GM12892 (cell line): Measurements from ENCODE around the gene HBG2.

Experiments
- POLR2A ChIP-seq: IDR thresholded peaks from 2 replicates; pipeline ENCODE4 v1.6.1; 2011; ENCODE audit warnings: low read depth, low read length, control low read depth
- POLR2AphosphoS5 ChIP-seq: IDR thresholded peaks from 2 replicates; pipeline ENCODE4 v1.6.1; 2011; ENCODE audit warnings: low read depth, low read length, control low read depth
- TAF1 ChIP-seq: IDR thresholded peaks from 2 replicates; pipeline ENCODE4 v1.6.1; 2011; ENCODE audit warnings: low read depth, mild to moderate bottlenecking, control low read depth, low read length, borderline replicate concordance

DNA sequence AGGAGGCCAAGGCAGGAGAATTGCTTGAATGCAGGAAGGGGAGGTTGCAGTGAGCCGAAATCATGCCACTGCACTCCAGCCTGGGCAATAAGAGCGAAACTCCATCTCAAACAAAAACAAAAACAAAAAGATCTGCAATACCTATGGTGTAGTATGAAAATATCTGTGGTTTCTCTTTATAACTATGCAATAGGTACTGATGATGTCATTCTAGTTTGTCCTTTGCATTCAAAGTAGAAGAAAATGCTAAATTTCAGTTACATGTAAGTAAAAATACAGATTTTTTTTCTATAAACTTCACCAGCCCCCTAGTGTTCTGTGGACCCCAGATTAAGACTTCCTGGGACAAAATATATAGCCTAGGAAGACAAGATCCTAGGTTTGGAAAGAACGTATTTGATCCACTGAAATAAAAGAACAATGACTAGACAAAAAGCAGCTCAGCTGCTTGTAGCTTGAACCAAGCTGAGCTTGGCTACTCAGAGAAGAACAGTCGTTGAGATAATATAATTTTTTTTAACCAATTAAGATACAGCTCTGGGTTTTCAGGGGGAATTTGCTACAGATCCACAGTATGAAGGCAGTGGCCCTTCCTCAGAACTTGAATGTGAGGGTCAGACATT, 17.9 kb upstream of the HBG2 start:
- TF ChIP-seq POLR2AphosphoS5 (no peak), POLR2A (no peak), TAF1 (no peak)
